NCI-H1417 treated with DMSO at 0.1 percent for 48 hours (cell line): ENCODE results near the gene WWC2.
"Not testable (repeated sequence)": the region's sequence is repeated elsewhere in the genome, so short reads cannot be mapped to it uniquely, and the experiment has no call there.

ENCODE experiments used
- DNase-seq: peaks from one replicate; lab custom pipeline; 2025; lab: John Stamatoyannopoulos, UW

Gene WWC2

DNA sequence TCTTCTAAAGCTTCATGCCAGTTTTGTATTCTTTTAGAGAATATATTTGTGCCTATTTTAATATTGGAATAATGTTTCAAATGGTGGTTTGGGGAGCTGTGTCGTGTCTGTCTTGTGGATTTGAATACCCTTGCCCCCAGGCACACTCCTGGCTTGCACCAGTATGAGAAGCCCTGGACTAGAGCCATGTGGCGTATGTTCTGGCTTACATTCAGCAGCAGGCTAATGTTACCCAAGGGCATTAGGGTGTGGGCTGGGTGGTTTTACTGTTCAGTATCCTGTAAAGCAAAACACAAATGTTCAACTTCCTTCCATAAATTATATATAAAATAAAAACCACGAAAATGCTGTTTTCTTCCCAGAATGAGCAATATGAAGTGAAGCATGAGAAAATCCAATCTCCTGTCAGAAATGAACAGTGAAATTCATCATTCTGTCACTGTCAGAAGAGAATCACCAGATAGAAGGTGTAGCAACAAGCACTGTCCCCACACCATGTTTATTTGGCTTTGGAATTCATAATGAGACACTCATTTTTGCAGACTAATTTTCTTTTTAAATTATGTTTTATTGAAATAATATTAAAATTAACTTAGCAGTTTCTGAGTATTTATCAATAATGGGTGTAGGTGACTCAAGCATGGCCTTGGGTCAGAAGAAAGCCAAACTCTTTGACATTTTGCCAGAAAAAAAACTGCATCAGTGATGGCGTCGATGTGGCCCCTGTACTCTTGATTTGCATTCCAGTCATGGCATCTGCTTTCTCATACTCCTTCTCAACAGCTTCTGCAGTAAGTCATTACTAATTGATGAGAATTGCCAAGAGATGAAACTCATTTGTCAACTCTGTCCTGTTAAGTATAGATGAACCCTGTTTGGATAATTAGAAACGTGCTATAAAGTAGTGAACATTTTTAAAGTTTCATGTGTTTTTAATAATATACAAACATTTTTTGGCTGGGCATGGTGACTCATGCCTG, 43.8 kb downstream of the WWC2 start:
- DNase-seq, result no peak

DNA sequence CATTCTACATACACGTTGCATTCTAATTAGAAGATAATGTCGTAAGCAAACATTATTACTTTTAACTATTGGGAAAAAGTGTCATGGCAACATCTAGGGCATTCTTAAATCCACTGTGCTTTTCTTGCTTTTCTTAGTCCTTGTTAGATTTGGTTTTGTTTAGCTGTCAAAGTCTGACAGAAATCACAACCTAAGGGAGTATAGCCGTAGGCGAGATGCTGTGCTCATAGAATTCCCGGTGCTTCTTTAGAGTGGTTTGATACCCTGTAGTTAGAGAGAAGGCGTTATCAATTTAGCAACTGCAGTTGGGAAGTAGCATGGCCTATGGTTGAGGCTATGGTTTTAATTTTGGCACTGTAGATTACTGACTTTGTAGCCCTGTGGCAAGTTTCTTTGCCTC, 45.7 kb downstream of the WWC2 start:
- no peak for DNase-seq

DNA sequence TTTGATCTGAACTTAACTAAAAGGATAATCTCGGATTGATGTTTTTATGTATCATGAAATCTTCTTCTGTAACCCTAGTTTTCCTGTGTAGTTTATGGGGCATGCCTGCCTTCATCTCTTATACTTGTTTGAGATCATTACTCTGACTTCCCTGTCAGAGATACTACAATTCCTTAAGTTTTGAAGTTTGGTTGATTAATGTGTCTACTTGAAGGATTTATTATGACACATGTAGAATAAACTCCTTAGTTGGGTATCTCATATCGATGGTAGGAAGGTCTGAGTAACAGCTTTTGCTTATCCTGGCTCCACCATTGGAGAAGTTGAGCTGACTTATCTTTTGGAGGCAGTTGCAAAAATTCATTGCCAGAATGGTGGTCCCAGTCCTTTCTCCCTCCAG, 46.7 kb downstream of the WWC2 start:
- DNase-seq, result no peak

DNA sequence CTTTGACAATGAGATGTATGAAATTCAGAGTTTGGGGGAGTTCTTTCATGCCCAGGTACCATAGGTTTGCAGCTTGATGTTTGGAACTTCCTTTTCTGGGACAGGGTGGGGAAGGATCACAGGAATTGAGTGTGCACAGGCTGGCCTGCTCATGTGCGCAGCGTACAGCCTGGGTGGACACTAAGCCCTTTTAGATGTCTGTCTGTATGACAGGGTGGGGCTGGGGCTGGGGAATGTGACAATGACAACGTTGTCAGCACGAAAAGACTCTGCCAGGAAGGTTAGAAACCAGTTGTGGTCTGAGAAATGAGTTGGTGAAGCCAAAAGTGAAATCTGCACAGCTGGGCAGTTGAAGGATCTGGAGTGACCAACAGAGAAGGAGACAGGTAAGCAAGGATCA, 47.4 kb downstream of the WWC2 start:
- no peak for DNase-seq

DNA sequence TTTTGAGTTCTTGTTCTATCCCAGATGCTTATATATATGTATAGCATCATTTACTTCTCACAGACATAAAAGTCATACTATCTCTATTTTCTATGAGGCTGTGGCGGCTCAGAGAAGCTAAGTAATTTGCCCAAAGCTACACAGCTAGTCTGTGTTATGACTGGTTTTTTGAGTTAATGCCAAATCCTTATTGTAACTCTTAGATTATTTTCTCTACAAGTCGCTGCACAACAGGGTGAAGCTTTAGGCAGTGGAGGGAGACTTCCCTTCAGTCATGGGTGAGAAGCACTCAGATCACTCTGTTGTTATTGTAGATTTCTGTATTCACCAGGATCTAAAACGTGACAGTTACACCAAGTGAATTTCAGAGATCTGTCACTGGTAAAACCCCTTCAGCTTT, 48.1 kb downstream of the WWC2 start:
- no peak for DNase-seq

DNA sequence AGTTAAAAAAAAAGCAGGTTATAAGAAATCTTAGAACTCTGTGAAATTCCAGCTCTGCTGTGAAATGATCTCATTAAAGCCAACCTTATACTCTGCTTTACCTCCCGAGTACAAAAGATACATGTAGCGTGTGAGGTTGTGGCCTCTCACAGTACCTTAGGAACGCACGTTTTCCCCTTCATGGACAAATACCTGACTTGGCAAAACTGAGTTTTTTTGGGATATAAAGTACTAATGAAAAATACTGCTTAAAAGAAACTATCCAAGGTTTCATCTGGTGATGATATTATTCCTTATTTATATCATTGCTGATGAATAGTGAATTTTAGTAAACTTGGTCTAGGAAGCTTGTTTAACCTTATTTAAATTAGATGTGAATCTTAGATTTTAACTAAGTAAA, 48.9 kb downstream of the WWC2 start:
- no peak for DNase-seq

DNA sequence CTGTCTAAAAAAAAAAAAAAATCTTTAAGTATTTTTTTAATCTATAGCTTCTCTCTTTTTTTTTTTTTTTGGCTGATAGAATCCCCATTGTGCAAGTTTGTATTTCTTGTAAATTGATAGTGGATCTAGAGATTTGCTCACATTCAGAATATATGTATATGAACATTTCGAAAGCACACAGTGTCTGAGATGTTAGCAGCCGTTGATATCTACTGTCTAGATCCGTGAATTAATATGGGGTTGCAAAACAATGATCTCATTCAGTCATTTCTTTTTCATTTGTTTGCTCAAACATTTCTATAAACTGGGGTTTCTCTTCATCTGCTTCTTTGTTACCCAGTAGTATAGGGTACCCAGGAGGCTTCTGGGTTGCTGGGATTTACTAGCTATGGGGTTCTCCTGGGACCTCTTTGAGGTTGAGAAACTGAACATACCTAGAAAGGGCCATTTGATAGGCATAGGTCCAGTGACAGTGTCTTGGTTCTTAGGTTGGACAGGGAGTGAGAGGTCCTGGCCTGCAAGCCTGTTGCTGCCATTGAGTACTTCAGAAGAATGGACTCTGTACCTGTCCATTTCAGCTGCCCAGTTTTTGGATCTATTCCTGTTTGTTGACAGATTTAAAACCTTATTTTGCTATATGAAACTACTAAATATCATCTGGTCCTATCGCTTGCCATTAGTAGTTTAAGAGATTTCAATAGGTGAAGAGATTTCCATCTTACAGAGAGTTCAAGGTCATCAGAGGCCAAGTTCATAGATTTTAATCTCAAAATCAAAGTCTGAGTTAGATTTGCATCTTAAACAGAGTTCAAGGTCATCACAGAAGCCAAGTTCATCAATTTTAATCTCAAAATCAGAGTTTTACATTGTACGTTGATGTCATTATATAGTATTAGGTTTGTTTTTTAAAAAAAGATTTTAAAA, 50.8 kb downstream of the WWC2 start:
- no peak for DNase-seq

DNA sequence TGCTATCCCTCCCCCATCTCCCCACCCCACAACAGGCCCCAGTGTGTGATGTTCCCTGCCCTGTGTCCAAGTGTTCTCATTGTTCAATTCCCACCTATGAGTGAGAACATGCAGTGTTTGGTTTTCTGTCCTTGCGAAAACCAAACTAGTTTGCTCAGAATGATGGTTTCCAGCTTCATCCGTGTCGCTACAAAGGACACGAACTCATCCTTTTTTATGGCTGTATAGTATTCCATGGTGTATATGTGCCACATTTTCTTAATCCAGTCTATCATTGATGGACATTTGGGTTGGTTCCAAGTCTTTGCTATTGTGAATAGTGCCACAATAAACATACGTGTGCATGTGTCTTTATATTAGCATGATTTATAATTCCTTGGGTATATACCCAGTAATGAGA, 51.6 kb downstream of the WWC2 start:
- DNase-seq, result not testable (repeated sequence)

DNA sequence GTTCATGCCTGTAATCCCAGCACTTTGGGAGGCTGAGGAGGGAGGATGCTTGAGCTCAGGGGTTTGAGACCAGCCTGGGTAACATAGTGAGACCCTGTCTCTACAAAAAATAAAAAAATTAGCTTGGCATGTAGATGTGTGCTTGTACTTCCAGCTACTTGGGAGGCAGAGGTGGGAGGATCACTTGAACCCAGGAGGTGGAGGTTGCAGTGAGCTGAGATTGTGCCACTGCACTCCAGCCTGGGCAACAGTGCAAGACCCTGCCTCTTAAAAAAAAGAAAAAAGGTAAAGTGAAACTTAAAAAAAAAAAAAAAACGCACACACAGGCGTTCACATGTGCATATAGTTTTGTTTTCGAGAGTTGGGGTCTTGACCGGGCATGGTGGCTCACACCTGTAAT, 53.2 kb downstream of the WWC2 start:
- DNase-seq, result not testable (repeated sequence)

DNA sequence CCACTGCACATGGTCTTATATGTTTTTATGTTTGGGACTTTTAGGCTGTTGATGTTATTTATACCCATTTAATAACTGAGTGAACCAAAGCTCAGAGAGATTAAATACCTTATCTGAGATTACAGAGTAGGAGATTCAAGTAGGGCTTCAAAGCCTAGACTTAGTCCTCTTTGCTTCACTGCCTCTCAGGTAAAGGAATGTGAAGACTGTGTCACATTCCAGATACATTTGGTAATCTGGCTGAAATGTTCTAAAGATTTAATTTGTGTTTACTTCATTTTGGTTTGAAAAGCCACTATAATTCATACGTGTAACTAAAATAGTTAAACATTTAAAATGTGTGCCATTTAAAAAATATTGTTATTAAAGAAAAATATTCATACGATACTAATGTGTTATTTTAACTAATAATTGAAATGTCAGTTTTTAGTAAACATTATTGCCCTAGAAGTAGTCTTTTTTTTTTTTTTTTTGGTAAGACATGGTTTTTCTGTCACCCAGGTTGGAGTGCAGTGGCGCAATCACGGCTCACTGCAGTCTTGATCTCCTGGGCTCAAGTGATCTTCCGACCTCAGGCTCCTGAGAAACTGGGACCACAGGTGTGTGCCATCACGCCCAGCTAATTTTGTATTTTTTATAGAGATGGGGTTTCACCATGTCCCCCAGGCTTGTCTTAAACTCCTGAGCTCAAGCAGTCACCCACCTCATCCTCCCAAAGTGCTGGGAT, 54.3 kb downstream of the WWC2 start:
- no peak for DNase-seq

DNA sequence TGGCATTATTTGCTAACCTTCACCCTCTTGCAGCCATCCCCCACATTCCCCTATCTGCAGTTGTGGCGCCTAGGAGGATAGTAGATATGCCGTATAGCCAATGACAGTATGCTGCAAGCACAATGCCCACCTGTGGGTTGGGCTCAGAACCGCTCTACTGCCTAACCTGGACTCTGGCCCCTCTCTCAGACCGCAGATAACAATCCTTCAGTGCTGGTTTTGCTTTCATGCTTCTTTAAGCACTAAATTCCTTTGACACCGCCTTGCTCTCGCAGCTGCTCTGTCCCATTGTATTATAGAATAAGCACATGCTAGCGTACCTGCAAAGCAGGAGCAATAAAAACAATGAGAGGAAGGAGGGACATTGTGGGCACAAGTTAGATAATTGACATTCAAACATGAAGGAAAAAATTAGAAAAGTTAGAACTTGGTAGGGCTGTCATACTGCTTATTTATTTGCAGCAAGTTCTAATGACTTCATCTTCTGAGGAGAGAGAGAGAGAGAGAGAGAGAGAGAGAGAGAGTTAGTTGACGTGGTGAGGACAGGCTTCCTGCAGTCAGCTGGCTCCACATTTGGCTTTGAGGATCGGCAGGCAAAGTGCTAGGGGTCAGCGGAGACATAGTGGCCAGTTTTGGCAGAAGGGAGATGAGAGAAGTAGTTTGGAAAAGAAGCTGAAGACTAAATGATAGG, 55.8 kb downstream of the WWC2 start:
- no peak for DNase-seq

DNA sequence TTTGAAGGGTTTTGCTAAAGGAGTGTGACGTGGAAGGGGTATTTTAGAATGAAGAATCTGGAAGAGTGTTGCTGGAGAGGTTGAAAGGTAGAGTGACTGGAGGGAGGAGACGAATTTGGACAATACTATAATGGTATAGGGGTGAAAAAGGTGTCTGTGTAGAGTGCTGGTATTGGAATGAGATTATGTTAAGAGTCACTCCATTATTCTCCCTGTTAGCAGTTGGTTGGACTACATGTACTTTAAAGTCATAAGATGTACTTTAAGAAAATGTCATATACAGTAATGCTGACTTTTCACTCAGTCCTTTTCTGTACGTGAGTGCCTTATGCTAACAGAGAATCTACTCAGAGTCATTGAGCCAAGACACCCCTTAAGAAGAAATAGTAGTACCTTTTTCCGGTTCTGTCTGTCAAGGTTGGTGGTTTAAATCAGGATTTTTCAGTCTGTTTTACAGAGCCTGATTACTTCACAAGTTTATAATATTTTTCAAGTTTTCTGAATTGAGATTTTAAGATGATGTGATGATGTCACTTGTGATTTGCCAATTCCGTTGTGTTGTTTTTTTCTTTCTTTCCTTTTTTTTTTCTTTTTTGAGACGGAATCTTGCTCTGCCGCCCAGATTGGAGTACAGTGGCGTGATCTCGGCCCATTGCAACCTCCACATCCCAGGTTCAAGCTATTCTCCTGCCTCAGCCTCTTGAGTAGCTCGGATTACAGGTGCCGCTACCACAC, 56.6 kb downstream of the WWC2 start:
- DNase-seq, result no peak

DNA sequence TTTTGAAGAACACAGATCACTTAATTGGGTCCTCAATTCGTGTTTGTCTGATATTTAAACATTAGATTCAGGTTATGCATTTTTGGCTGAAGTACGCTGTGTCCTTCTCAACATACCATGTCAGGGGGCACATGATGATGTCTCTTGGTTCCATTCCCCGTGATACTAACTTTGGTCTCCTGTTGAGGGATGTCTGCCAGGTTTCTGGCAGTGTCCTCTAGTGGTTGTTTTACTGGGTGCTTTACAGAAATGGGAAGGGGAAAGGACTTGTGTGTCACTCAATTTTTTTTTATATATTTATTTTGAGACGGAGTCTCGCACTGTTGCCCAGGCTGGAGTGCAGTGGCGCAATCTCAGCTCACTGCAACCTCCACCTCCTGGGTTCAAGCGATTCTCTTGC, 58.2 kb downstream of the WWC2 start:
- no peak for DNase-seq

DNA sequence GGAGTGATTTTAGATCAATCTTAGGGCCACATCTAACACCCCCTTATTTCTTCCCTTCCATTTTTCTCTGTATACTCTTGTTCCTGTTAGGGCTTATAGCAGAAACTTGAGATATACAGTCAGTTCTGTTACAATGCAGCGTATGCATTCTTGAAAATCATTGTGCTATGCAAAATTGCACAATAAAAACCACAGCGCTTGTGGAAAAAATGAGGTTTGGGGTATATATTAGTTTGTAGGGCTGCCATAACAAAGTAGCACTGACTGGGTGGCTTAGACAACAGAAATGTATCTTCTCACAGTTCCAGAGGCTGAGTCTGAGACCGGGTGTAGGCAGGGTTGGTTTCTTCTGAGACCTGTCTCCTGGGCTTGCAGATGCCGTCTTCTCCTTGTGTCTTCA, 59.0 kb downstream of the WWC2 start:
- no peak for DNase-seq

DNA sequence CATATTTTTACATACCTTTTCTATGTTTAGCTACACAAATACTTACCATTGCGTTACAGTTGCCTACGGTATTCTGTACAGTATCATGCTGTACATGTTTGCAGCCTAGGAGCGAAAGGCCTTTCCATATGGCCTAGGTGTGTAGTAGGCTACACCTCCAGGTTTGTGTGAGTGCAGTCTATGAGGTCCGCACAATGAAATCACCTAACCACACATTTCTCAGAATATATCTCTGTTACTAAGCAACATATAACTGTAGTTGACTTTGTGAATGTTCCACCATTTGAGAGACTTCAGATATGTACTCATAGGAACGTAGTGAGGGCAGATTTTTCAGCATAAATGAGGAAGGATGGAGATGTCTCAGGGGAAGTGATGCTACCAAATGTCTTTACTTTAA, 62.6 kb downstream of the WWC2 start:
- no peak for DNase-seq

DNA sequence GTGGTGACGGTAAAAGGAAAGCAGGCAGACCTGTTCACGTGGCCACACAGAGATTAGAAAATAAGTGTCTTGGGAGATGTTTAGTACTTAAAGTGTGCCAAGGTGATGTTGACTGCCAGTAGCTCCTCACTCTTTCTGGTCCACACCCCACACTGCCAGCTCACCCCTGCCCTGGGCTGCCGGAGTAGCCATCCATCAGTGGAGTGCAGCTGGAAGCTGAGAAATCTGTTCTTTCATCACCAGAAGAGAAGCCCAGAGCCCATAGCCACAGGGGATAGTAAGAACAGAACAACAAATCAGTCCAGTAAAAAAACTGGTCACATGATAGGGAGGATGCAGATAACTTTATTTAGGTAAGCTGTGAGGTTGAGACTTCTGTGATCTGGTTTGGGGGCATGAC, 64.1 kb downstream of the WWC2 start:
- no peak for DNase-seq

DNA sequence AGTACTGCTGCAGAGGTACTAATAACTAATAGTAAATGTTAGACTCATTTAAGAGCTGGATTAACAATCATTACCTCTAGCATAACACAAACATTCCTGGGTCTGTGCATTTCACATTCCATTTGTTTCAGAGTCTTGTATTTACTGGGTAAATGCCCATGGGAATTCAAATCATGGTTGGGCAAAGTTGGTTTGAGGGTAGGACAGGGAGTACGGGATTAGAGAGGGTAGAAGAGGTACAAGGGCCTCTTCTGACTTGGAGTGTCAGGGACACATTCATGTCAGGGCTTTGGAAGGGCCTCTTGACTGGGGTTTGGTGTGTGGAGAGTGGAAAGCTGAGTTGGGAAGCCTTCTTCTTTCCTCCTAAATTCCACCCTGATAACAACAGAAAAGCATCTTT, 65.9 kb downstream of the WWC2 start:
- DNase-seq, result no peak

DNA sequence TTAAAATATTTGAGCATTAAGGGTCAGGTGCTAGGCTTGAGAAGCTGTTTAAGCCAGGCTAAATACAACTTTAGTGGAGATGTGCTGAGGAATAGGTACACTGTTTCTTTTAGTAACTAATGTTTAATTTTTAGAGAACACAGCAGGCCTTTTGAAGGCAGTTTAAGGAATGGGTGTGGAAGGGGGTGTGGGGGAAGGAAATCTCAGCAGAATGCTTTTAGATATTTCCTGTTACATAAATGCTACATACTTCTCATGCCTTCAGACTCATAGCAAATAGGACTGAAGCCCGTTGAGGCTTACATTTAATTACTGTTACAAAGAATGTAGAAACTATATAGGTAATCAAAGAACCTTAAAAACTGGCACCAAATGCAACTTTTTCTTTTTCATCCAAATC, 66.3 kb downstream of the WWC2 start:
- no peak for DNase-seq

DNA sequence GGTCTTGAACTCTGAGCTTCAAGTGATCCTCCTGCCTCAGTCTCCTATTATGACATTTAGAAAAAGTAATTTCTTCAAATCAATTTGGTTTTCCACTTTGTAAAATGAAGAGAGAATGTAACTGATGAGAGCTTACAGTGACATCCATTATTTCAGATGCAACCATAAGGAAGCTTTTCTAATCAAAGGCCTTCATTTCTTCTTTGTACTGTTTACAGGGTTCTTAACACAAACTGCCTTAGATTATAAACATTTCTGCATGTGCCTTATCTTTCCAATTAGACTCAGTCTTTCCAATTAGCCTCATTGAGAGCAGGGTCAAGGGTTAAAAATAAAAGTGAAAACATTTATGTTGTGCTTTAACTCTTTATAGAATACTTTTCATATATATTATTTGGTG, 71.8 kb downstream of the WWC2 start:
- no peak for DNase-seq

DNA sequence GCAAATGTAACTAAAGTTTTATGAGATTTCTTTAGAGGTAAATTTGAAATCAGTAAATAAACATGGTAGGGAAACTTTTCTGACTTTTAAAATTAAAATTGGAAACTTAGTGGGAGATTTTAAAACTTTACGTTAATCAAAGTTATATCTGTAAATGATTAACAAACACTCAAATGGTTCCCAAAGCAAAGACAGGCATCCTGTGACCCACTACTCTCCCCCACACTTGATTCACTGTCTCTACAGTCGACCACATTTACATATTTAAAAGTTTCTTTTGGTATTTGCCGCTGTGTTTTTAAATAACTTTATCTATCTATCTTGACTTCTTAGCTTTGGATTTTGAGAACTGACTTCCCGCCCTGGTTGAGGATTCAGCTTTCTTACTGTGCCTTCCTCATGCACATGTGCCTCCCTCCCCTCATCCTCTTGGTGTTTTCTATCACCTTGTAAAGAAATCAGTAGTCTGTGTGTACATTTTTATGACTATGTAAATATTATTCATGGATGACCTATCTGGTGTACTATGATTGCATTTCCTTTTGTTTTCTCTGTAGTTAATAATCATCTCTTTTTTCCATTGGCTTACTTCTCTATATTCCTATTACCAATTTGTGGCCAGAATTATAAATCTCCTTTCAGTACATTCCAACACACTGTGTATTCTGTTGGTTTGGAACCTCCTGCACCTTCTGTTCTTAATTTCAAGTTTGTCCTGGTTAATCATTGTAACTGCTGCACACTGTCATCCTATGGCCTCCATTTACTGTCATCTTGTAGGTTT, 72.6 kb downstream of the WWC2 start:
- no peak for DNase-seq
